GM19240 (cell line): ENCODE measurements around the gene ARHGEF7.

Experiments used
- DNase-seq: peaks from one replicate; pipeline ENCODE4 v3.0.0; 2011; ENCODE audit warnings: low spot score; ENCODE audit not compliant: insufficient read length

ARHGEF7 gene

DNA sequence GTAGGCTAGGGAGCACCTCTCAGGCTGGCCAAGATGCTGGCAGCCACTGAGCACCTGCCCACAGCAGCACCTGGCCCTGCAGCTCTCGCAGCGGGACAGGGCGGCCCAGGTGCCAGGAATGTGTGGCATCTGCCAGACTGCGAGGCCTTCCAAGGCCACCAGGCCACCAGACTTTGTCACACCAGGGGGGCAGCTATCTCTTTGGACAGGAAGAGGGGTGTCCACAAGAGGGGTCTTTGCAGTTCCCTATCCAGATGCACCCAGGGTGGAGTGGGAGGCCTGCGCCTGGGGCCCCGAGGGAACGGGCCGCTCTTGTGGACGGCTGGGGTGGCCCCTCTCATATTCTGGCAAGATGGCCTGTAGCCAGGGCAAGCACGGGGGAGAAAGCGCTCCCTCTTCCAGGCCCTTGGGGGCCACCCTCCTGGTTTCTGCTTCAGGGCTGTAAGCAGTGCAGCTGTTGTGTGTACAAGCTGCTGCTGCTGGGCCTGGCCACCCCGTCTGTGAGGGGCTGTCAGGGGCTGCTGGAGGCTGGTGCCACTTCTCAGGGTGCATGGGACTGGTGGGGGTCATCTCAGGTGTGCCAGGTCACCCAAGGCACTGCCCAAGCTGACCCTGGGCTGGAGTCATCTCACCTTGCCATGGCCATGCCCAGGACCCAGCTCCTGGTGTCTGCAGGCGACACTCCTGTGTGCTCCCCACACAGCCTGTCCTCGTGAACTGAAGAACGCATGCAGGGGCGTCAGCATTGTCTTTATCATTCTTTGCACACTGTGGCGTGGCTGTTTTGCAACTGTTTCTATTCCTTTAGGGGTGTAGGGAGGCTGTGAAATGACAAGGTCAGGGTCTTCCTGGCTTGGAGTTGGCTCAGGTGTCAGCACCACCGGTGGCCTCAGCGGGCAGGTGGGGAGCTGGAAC, 207.1 kb downstream of the ARHGEF7 start:
- DNase-seq = no peak

DNA sequence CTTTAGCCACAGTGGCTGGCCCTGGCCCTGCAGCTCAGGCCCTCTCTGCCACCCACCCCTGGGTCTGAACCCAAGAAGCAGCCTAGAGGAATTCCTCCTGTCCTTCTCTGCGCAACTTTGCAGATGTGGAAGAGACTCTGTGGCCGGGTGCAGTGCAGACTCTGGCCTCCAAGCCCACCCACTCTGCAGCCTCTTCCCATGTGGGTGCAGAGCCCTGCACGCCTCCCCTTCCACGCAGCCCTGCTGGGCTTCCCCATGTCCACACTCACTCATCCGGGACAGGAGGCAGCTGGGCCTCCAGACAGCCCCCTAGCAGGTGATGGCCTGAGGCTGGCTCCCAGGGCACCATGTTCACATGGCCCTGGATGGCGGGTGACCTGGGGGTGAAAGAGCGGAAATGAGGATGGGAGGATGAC, 207.8 kb downstream of the ARHGEF7 start:
- no peak for DNase-seq

DNA sequence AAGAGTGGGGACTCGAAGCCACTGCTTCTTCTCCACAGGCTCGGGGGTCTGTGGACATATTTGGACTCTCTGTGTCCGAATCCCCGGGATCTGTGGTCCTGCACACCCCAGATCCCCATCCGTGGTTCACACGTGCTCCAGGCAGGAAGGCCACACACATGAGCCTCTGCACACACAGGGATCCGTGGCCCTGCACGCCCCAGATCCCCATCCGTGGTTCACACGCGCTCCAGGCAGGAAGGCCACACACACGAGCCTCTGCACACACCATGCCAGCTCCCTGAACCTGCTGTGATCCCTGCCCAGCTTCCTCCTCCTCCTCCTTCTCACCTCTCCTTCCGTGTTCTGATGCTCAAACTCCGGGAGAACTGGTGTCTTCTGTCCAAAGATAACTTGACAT, 208.4 kb downstream of the ARHGEF7 start:
- DNase-seq = no peak

DNA sequence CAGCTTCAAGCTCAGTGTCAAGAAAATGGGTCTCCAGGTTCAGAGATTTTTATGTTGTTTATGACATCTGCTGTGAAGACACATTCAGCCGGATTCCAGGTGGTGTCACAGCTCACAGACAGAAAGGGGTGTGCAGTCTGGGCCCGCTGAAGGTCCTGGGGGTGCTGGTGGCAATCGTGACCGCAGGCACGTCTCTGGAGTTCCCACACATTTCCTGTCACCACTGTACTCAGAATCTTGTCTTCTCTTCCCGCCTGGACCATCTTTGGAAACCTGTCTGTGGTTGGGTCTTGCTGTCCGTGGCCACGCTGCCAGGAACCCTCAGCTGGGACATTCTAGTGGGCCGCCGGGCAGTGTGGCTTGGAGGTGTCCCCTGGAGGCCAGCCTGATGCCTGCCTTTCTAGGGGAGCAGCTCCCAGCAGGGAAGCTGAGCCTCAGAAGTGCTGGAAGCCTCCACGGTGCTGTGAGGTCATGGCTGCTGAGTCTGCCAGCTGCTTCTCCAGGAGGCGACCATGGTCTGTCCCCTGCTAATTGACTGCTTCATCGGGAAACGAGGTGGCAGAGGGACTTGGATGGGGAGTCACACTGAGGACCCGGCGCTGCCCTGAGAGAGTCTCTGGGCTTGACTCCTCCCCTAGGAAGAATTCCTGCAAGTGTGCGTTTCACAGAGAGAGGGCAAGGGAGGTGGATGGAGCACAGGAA, 209.0 kb downstream of the ARHGEF7 start:
- no peak for DNase-seq

DNA sequence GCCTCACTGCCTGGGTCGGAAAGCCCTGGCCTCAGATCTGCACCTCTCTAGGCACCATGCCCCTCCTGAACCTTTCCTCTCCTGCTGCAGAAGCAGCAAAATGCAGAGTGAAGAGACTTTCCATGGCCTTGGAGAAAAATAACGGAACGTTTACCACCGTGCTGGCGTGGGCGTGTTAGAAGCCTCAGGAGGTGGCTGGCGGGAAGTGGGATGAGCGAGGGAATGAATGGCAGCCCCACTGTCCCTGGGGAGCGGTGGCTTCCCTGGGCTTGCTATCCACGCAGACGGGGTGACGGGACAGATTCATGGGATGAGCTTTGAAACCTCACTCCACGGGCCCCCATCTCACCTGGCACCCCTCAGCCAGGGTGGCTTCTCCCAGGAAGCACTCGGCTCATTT, 209.6 kb downstream of the ARHGEF7 start:
- no peak for DNase-seq

DNA sequence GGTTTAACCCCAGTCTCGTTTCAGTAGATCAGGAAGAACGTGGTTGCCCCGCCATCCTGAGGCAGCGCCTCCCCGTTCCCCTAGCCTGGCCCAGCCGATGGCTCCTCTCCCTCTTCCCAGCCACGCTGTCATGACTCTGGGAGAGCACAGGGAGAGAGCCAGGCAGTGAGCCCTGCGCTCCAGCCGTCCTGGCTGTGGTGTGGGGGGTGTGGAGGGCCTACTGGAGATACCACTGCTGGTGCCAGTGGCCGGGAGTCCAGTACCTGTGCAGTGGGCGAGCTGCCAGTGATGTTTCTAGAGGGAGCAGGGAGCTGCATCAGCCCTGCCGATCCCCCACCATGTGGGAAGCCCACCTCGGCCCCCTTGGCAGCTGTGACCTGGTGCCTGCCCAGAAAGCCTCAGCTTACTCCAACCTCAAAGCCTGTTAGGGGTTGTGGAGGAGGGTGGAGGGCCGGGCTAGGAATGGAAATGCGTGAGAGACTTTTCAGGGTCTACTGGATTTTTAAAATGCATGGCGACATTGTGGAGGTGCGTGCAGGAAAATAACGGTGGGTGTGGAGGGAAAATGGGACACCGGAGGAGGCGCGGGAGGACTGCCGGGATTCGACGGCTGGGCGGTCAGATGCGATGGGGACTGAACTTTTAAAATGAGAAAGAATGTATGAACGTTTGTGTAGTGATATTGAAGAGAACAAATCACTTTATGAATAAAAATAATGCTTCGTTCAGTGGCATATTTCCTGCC, 210.2 kb downstream of the ARHGEF7 start:
- no peak for DNase-seq

DNA sequence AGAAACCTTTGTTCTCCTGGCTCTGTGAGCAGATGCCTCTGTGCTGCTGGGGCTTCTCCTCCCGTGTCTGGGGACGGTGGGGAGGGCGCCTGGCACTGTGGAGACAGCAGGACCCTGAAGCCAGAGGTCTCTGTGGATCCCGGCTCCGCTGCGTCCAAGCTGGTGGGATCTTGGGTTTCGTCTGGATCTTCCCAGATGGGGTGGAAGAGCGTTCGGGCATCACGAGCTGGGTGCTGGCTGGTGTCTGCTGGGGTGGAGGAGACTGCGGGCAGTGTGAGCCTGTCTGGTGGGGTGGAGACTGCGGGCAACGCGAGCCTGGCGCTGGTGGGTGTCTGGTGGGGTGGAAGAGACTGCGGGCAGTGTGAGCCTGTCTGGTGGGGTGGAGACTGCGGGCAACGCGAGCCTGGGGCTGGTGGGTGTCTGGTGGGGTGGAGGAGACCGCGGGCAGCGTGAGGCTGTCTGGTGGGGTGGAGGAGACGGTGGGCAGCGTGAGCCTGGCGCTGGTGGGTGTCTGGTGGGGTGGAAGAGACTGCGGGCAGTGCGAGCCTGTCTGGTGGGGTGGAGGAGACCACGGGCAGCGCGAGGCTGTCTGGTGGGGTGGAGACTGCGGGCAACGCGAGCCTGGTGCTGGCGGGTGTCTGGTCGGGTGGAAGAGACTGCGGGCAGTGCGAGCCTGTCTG, 211.0 kb downstream of the ARHGEF7 start:
- DNase-seq = no peak

DNA sequence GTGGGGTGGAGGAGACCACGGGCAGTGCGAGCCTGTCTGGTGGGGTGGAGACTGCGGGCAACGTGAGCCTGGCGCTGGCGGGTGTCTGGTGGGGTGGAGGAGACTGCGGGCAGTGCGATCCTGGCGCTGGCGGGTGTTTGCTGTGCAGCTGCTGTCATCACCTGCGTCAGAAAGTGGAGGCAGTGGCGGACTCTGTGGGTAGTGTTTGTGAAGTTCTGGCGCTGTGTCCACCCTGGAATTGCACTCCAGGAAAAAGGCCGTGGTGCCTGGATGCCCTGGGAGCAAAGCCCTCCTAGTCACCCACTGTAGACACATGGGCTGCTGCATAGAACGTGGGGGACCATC, 211.5 kb downstream of the ARHGEF7 start:
- no peak for DNase-seq

DNA sequence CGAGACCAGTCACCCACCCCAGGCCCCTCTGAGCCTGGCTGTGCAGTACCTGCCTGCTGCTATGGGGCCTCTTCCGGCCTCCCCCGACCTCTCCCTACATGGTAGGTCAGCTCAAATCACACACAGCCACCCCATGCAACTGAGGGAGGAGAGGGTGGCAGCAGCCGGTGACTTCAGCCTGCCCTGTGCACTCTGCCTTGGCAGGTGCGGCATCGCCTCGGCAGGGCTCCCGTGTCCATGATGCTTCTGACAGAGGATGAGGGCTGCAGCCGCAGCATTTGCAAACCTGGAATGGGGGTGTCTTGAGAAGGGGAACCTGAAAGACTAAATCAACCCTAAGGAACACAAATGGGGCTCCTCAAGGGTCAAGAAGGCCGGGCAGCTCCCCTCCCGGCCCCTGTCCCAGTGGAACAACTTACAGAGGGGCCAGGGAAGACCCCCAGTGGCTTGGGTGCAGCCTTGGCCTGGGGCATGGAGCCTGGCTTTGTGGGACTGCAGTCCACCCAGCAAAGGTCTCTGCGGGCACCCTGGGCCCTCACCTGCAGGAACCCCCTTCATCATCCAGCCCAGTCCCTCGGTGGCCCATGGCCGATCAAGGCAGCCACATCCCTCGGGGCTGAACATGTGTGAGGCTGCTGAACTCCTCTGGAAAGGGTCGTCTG, 212.0 kb downstream of the ARHGEF7 start:
- DNase-seq = no peak

DNA sequence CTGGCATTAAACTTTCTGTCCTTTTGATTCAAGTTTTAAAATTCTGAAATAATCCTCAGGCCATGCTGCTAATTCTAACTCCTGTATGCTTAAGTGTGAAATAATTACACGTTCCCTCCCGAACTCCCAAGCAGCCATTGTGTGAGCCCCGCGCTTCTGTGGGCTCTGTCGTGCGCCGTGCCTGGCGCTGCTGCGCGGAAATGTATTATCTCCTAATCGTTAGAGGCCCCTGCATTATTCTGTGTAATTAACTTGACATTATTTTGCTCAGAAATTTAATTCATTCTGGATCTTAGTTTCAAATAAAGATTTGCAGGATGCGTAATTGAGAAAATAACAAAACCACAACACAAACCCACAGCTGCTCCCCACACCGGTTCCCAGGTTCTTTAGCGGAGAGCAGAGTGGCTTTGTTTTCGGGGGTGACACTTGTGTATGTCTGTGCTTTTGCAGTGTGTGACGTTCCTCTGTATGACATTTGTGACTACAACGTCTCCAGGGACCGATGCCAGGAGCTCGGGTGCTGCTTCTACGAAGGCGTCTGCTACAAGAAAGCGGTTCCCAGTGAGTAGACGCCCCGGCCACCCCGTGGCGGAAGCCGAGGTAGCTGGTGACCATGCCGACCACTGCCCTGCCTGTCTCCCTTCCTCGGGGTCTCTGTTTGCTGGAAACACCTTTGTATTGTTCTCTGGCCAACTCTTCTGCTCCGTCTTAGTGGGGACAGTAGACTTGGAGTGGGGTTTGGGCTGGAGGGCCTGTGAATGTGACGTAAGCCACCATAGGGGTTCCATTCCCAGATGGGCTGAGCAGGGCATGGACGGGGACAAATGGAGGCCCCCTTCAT, 212.8 kb downstream of the ARHGEF7 start:
- DNase-seq = no peak

DNA sequence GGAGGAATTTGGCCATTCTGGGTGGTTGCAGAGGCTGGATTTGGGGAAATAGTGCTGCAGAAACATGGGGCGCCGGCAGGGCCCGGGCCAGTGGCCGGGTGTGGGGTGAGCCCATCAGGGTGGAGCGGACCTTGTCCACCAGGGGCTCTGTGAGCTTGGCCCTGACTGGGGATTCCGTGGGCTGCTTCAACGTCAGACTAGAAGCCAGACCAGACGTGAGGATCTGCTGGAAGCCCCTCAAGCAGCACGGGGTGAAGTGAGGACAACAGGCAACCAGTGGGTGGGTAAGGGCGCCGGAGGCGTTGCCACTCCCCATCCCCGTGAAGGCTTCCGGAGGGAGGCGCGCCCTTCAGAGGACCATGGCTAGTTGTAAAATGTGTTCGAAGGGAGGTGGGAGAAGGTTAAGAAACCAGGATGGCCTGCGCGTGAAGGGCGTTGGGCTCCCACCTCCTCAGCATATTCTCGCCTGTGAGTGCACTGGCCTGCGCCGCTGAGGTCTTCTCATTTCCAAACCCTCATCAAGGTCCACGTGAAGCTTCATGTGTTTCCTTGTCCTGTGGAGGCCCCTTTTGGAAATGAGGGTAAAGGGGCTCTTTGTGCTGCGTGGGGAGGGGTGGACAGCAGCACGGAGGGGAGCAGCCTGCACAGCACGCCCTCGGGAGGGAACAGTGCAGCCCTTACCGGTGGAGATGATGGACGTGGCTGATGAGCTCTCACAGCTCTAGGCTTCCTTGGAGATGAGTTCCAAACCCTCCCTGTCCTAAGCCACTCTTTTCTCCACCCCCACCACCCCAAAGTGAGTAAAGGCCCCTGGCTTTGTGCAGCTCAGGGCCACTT, 213.7 kb downstream of the ARHGEF7 start:
- no peak for DNase-seq

DNA sequence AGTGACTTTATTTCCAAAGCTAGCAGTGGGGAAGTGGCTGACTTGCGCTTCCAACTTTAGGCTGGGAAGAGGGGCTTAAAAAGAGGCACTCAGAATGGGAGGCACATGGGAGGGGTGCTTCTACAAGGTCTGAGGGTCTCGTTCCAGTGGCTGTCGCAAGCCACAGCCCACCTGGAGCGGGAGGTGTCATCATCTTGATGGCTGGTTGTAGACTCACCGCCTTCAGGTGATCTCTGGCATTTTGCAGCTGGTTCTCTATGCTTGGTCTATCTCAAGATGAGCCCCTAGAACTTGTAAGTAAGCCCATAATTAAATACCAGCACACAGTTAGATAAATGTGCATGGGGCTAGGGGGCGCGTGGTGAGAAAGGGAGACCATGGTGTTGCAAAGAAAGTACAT, 214.5 kb downstream of the ARHGEF7 start:
- DNase-seq = no peak

DNA sequence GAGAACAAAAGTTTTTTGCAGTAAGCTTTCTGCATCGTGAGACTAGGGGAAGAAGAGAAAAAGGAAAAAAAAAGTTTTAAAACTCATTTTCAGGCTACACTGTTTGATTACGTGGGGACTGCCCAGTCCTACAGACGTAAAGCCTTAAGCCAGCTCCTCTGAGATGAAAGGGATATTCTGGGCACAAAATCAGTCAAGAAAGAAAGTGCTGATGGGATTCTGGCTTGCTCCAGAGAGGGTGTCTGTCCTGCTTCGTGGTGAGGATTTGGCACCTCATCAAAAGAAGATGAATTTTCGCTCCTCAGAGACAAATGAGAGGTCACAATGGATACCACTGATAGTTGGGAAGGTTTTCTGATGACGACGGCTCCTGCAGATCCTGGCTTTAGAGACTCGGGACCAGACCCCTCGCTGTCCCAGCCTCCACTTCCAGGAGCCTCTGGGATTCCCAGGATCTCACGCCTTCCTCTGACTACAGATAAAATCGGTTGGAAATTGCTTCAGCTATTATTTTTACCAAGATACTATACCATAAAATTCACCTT, 215.0 kb downstream of the ARHGEF7 start:
- DNase-seq = no peak

DNA sequence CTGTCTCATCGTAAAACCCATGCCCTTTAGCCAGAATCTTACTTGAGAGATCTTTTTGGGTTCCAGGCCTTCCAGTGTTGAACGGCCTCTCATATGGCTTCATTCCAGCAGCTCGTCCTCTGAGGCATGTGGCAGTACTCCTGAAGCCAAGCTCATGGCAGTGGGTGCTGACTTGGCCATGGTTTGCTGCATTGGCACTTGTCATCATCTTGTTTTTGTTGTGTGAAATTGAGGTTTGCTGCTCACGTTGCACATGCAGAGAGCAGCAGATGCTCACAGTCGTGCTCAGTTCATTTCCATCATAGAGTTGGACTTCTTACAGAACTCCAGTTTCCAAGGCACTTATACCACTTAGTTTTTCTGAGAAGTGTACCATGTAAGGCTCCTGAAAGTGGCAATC, 220.2 kb downstream of the ARHGEF7 start:
- DNase-seq = no peak

DNA sequence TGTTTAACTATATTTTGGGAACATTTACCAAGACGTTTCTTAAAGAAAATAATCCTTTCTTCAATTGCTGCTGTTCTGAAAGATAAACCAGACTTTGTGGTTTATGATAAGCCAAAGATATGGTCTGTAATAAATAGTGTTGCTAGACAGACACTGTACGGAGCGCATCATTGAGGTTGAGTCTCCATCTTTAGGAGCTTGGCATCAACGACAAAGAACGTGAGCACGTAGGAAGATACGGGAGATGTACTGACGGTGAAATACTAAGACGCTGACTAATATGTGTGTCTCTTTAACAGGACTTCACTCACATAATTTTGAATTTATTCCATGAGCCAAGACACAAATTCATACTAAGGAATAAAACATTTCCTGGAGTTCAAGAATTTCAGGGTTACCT, 221.6 kb downstream of the ARHGEF7 start:
- no peak for DNase-seq

DNA sequence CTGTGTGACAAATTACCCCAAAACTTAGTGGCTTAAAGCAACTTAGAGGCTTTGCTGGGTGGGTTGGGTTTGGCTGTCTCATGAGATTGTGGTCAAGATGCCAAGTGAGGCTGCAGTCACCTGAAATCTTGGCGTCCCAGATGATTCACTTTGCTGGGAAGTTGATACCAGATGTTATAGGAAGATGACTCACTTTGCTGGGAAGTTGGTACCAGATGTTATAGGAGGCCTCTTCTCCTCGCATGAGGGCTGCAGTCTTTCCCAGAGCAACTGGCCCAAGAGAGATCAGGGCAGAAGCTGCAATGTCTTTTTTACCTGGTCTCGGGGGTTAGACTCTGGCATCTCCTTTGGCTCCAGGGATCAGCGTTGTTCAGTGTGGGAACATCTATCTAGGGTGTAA, 222.1 kb downstream of the ARHGEF7 start:
- no peak for DNase-seq

DNA sequence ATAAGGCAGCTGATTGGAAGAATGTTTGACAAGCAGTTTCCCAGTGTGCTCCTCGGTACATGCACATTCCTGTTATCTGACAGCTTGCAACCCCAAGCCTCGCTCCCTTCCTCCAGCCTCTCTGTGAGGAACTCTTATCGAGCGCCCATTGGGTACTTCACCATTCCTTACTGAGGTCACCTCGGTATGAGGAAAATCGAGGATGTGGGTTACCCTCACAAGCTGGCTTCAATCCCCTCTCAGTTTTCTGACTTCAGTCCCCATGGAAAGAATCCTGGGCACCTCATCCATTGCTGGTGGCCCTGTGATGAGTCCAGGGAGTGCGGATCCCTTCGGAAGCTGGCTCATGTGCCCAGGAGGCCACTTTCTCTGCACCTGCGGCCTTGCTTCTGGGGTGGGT, 222.6 kb downstream of the ARHGEF7 start:
- no peak for DNase-seq

DNA sequence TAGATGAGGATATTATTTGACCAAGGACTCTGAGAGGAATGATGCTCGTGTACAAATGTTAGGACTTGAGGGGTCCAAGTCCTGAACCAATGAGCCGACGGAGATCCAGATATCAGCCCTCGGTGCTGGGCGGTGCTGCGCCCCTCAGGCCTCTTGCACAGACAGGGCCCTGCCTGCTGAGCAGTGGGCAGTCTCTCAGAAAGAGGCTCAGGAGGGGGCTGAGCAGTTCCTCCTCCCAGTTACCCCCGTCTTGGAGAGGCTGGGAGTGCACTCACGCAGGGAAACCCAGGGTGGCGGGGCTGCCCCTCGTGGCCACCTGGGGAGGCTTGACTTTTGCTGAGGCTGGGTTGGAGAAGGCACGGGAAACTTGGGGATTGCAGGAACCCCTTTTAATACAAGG, 223.7 kb downstream of the ARHGEF7 start:
- DNase-seq = no peak
